ENCODE results near the gene DCUN1D2. TPM values are rescaled to one million over a fixed set of nuclear protein-coding genes. Genes with fewer than 3 reads are reported as not detected.

DCUN1D2 gene
- polyA plus RNA-seq, 1 experiment, result 11.0 TPM

DNA sequence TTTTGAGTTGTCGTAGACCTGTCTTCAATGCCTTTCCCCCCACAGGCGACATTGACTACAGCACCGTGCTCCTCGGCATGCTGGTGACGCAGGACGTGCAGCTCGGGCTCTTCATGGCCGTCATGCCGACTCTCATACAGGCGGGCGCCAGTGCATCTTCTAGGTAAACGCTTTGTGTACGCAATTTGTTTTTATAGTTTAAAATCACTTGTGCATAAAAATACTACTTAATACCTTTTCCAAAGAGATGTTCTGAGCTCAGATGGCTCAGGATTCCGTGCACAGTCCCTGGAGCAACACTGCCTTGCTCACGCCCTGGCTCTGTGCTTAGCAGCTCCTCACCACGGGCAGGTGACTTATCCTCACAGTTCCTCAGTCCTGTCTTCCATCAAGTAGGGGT, 30.1 kb upstream of the DCUN1D2 start:
- TF ChIP-seq, protein P1, sequence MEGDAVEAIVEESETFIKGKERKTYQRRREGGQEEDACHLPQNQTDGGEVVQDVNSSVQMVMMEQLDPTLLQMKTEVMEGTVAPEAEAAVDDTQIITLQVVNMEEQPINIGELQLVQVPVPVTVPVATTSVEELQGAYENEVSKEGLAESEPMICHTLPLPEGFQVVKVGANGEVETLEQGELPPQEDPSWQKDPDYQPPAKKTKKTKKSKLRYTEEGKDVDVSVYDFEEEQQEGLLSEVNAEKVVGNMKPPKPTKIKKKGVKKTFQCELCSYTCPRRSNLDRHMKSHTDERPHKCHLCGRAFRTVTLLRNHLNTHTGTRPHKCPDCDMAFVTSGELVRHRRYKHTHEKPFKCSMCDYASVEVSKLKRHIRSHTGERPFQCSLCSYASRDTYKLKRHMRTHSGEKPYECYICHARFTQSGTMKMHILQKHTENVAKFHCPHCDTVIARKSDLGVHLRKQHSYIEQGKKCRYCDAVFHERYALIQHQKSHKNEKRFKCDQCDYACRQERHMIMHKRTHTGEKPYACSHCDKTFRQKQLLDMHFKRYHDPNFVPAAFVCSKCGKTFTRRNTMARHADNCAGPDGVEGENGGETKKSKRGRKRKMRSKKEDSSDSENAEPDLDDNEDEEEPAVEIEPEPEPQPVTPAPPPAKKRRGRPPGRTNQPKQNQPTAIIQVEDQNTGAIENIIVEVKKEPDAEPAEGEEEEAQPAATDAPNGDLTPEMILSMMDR (IDR thresholded peaks at IDR 0.05; ENCODE audit: low read depth, low read length), result no peak
- H3K27ac ChIP-seq (ENCODE audit: low read depth, low read length), result no peak overlapping the region
- ChIA-PET CTCF (no interaction called here), POLR2A (no interaction called here)
- H3K4me3 ChIP-seq (ENCODE audit: low read depth, low read length), result no peak overlapping the region
- H3K27me3 ChIP-seq (ENCODE audit: control insufficient read depth, insufficient read depth, low read length), result no peaks in the 10 kb centered on the region
- H3K9me3 ChIP-seq (ENCODE audit: control insufficient read depth, insufficient read depth, low read length), result no peaks in the 10 kb centered on the region; the same call in 1 of the 2 replicates
- DNase-seq (ENCODE audit: low read depth, low spot score), result no peak

GRCh38 chr13:113519556-113519955, 29.0 kb upstream of the DCUN1D2 start:
- DNase-seq (ENCODE audit: low read depth, low spot score), result no peak
- TF ChIP-seq, protein P1 (IDR thresholded peaks at IDR 0.05; ENCODE audit: low read depth, low read length), result no peak
- ChIA-PET CTCF (interaction anchor here (0.9 kb wide), 1 partner anchor 22 kb away, joined by 3 read pairs; no protein-coding TSS in a partner anchor), POLR2A (no interaction called here)
- Histone ChIP-seq H3K4me3 (ENCODE audit: low read depth, low read length) (no peak overlapping the region), H3K27me3 (ENCODE audit: control insufficient read depth, insufficient read depth, low read length) (no peaks in the 10 kb centered on the region), H3K9me3 (ENCODE audit: control insufficient read depth, insufficient read depth, low read length) (no peaks in the 10 kb centered on the region; the same call in 1 of the 2 replicates), H3K27ac (ENCODE audit: low read depth, low read length) (no peak overlapping the region)

GRCh38 chr13:113518076-113518803, 27.7 kb upstream of the DCUN1D2 start:
- Histone ChIP-seq H3K27me3 (ENCODE audit: control insufficient read depth, insufficient read depth, low read length) (no peaks in the 10 kb centered on the region), H3K9me3 (ENCODE audit: control insufficient read depth, insufficient read depth, low read length) (no peaks in the 10 kb centered on the region; the same call in 1 of the 2 replicates), H3K27ac (ENCODE audit: low read depth, low read length) (no peak overlapping the region), H3K4me3 (ENCODE audit: low read depth, low read length) (no peak overlapping the region)
- CTCF ChIA-PET, result no interaction called here
- POLR2A ChIA-PET, result no interaction called here
- DNase-seq (ENCODE audit: low read depth, low spot score), result no peak
- TF ChIP-seq, protein P1 (IDR thresholded peaks at IDR 0.05; ENCODE audit: low read depth, low read length), result no peak

DNA sequence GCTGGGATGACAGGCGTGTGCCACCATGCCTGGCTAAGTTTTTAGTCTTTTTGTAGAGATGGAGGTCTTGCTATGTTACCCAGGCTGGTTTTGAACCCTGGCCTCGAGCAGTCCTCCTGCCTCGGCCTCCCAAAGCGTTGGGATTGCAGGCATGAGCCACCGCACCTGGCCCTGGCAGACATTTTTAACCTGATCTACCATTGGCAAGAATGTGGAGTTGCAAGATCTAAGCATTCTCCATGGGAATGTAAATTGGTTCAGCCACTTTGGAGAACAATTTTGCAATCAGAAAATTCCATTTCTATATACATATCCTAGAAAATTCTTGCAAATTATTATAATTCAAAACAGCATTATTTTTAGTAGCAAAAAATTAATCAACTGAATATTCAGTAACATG, 24.3 kb upstream of the DCUN1D2 start:
- POLR2A ChIA-PET, result no interaction called here
- Histone ChIP-seq H3K27ac (ENCODE audit: low read depth, low read length) (no peak overlapping the region), H3K4me3 (ENCODE audit: low read depth, low read length) (no peak overlapping the region), H3K27me3 (ENCODE audit: control insufficient read depth, insufficient read depth, low read length) (no peaks in the 10 kb centered on the region), H3K9me3 (ENCODE audit: control insufficient read depth, insufficient read depth, low read length) (no peaks in the 10 kb centered on the region)
- CTCF ChIA-PET, result no interaction called here
- TF ChIP-seq, protein P1 (IDR thresholded peaks at IDR 0.05; ENCODE audit: low read depth, low read length), result no peak
- DNase-seq (ENCODE audit: low read depth, low spot score), result no peak

DNA sequence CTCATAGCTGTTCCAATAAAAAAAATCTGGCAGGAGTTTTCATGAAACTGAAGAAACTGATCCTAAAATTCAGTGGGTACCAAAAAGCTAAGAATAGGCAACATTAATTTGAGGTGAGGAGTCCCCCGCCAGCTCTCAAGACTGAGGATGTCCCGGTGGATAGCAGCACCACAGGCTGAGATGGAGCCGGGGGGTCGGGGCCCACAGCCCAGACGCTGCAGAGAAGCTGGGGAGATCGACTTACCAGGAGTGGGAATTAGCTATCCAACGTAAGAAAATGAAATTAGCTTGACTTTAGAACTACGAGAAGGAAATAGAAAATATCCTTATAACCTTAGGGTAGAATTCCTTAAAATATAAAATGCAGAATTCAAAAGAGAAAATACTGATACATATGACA, 23.2 kb upstream of the DCUN1D2 start:
- Histone ChIP-seq H3K4me3 (ENCODE audit: low read depth, low read length) (no peak overlapping the region), H3K27me3 (ENCODE audit: control insufficient read depth, insufficient read depth, low read length) (no peaks in the 10 kb centered on the region), H3K27ac (ENCODE audit: low read depth, low read length) (no peak overlapping the region), H3K9me3 (ENCODE audit: control insufficient read depth, insufficient read depth, low read length) (no peaks in the 10 kb centered on the region)
- TF ChIP-seq, protein P1 (IDR thresholded peaks at IDR 0.05; ENCODE audit: low read depth, low read length), result no peak
- ChIA-PET POLR2A (no interaction called here), CTCF (no interaction called here)
- DNase-seq (ENCODE audit: low read depth, low spot score), result no peak
